Esophagus muscularis mucosa (tissue), 4 donors: ENCODE results near the gene SLC5A8.

Source experiments
- CTCF ChIP-seq, 3 experiments: fragments of 200-600 bp in 2 of 3; fragments of 450-650 bp in 1 of 3; sonication (generic) in 2 of 3; IDR thresholded peaks; one replicate each; pipeline ENCODE4 v1.5.1; 2017 to 2019; ENCODE audit warnings: antibody characterized with exemption in 3 of 3, mild to moderate bottlenecking in 2 of 3, moderate library complexity in 1 of 3
- EP300 ChIP-seq: sonication (generic); formaldehyde crosslinking; IDR thresholded peaks from one replicate; pipeline ENCODE4 v1.6.1; 2017; ENCODE audit warnings: antibody characterized with exemption
- POLR2A ChIP-seq: fragments of 450-650 bp; IDR thresholded peaks from one replicate; pipeline ENCODE4 v1.6.1; 2017; ENCODE audit warnings: antibody characterized with exemption, moderate library complexity, mild to moderate bottlenecking, low read depth
- POLR2AphosphoS5 ChIP-seq, 2 donors: sonication (generic); formaldehyde crosslinking; IDR thresholded peaks; one replicate each; pipeline ENCODE4 v1.6.1; 2017; ENCODE audit warnings: antibody characterized with exemption in 2 of 2

DNA sequence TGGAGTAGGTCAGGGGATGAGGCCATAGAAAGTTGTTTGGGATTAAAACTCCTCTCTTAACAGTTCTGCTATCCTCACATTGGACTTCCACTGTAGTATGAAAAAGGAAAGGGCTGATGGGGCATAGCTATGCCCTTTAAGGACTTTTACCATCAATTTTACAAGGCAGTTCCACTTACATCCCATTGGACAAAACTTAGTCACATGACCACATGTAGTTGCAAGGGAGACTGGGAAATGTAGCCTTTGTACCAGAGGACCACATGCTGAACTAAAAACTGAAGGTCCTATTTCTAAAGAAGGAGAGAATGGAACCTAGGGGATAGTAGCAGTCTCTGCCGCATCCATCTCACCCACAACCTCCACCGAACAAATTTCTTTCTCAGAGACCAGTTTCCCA is 6.8 kb upstream of the SLC5A8 start:
- TF ChIP-seq CTCF (IDR thresholded peaks at IDR 0.05) (no peak), POLR2AphosphoS5 (IDR thresholded peaks at IDR 0.05) (no peak), EP300 (no peak), POLR2A (no peak)
